Measurements from ENCODE around the gene ANK3.

The ANK3 gene

GRCh38 chr10:60257767-60258428, 131.8 kb downstream of the ANK3 start:
- TF ChIP-seq CTCF (IDR thresholded peaks at IDR 0.05) = no peak
- H3K4me1 ChIP-seq = no peaks in the 10 kb centered on the region
- no peaks in the 10 kb centered on the region for H3K9me3 ChIP-seq
- H3K36me3 ChIP-seq = peaks cover 0 to 1% (median 0%) of the 10 kb centered on the region in 3 donors
- no peak overlapping the region for H3K4me3 ChIP-seq
- DNase-seq = no peak
- no peak overlapping the region for H3K27ac ChIP-seq
- intact Hi-C loops (cut with DNase I; ENCODE audit: low total_unique reads) = no loop called here
- H3K27me3 ChIP-seq = no peaks in the 10 kb centered on the region

- no peak overlapping the region for H3K27ac ChIP-seq
- H3K4me3 ChIP-seq = no peak overlapping the region
- no peaks in the 10 kb centered on the region for H3K36me3 ChIP-seq
- intact Hi-C loops (cut with DNase I; ENCODE audit: low total_unique reads) = no loop called here
- DNase-seq = no peak
- no peaks in the 10 kb centered on the region for H3K27me3 ChIP-seq
- no peaks in the 10 kb centered on the region for H3K4me1 ChIP-seq
- TF ChIP-seq CTCF (IDR thresholded peaks at IDR 0.05) = no peak
- H3K9me3 ChIP-seq = no peaks in the 10 kb centered on the region
These were observed 134.9 kb downstream of the ANK3 start for GRCh38 chr10:60254776-60255175.

- intact Hi-C loops (cut with DNase I; ENCODE audit: low total_unique reads) = no loop called here
These were observed 136.2 kb downstream of the ANK3 start for GRCh38 chr10:60253484-60253883.

GRCh38 chr10:60252688-60253087, 137.0 kb downstream of the ANK3 start:
- intact Hi-C loops (cut with DNase I; ENCODE audit: low total_unique reads) = no loop called here
- DNase-seq = no peak
- Histone ChIP-seq H3K27ac (no peak overlapping the region), H3K4me1 (no peaks in the 10 kb centered on the region), H3K9me3 (no peaks in the 10 kb centered on the region), H3K4me3 (no peak overlapping the region), H3K36me3 (no peaks in the 10 kb centered on the region), H3K27me3 (no peaks in the 10 kb centered on the region)
- no peak for TF ChIP-seq CTCF (IDR thresholded peaks at IDR 0.05)

More at GRCh38 chr10:60253484-60253883, 136.2 kb downstream of the ANK3 start:
- Histone ChIP-seq H3K27ac (no peak overlapping the region), H3K4me1 (no peaks in the 10 kb centered on the region), H3K4me3 (no peak overlapping the region), H3K36me3 (no peaks in the 10 kb centered on the region), H3K9me3 (no peaks in the 10 kb centered on the region), H3K27me3 (no peaks in the 10 kb centered on the region)
- no peak for TF ChIP-seq CTCF (IDR thresholded peaks at IDR 0.05)
- no peak for DNase-seq

- Histone ChIP-seq H3K36me3 (no peaks in the 10 kb centered on the region), H3K4me1 (no peaks in the 10 kb centered on the region), H3K27me3 (no peaks in the 10 kb centered on the region), H3K27ac (no peak overlapping the region), H3K4me3 (no peak overlapping the region), H3K9me3 (no peaks in the 10 kb centered on the region)
- intact Hi-C loops (cut with DNase I; ENCODE audit: low total_unique reads) = no loop called here
- TF ChIP-seq CTCF (IDR thresholded peaks at IDR 0.05) = no peak
- no peak for DNase-seq
These were observed 143.3 kb downstream of the ANK3 start for GRCh38 chr10:60246382-60246781.

- no peak for DNase-seq
- no peak for TF ChIP-seq CTCF (IDR thresholded peaks at IDR 0.05)
- Histone ChIP-seq H3K36me3 (no peaks in the 10 kb centered on the region), H3K4me3 (no peak overlapping the region), H3K27me3 (no peaks in the 10 kb centered on the region), H3K9me3 (no peaks in the 10 kb centered on the region), H3K4me1 (peaks cover 0 to 6% (median 0%) of the 10 kb centered on the region in 4 donors), H3K27ac (no peak overlapping the region)
- intact Hi-C loops (cut with DNase I; ENCODE audit: low total_unique reads) = no loop called here
These were observed 150.4 kb downstream of the ANK3 start for GRCh38 chr10:60239228-60239627.
